ENCODE results near the gene ZNF688. TPM values are rescaled to one million over a fixed set of nuclear protein-coding genes. Genes with fewer than 3 reads are reported as not detected.
A peak's percentile ranks its signal among the peaks of the same experiment; 100 is the strongest.

Gene ZNF688
- total RNA-seq, 1 experiment from 2014 or later = 11.8 TPM

DNA sequence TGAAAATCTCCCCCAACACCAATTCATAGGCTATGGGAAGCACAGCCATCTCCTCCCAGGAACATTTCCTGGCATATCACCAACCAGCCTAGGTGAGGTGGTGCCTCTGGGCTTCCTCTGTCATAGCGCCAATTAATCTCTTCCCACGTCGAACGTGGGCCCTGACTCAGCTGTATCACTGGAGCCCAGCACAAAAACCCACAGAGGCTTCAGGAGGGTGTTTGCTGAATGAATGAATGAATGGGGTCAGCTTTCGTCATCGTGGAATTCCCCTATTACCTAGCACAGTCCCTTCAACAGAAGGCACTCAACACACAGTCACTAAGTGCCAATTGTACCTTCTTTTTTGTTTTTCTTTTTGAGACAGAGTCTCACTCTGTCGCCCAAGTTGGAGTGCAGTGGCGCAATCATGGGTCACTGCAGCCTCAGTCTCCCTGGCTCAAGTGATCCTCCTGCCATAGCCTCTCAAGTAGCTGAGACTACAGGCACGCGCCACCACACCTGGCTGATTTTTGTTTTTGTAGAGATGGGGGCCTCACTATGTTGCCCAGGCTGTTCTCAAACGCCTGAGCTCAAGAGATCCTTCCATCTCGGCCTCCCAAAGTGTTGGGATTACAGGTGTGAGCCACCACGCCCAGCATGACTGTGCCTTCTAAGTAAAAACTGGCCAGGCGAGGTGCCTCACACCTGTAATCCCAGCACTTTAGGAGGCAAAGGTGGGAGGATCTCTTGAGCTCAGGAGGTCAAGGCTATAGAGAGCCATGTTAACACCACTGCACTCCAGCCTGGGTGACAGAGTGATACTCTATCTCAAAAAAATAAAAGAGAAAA, 4.1 kb downstream of the ZNF688 start:
- DNase-seq = peak; percentile 18
- H3K4me3 Mint-ChIP-seq (ENCODE audit: low read depth, unreplicated experiment) = no peak overlapping the region
- H3K36me3 Mint-ChIP-seq (ENCODE audit: insufficient read depth, unreplicated experiment) = peaks cover 18% of the 10 kb centered on the region
- H3K4me1 Mint-ChIP-seq (ENCODE audit: low read depth, unreplicated experiment) = peaks cover 23% of the 10 kb centered on the region
- peak overlapping the region; percentile 28 for H3K27ac Mint-ChIP-seq (ENCODE audit: unreplicated experiment)
- no peaks in the 10 kb centered on the region for H3K9me3 Mint-ChIP-seq (ENCODE audit: low read depth, unreplicated experiment)
- H3K27me3 Mint-ChIP-seq (ENCODE audit: unreplicated experiment) = peaks cover 11% of the 10 kb centered on the region
- no TSS peak for BruUV-seq (replicated peaks)
- intact Hi-C loops (cut with micrococcal nuclease; ENCODE audit: unreplicated experiment) = no loop called here
- CTCF ChIA-PET = interaction anchor here (0.7 kb wide), 1 partner anchor 70 kb away, joined by 7 read pairs; no protein-coding TSS in a partner anchor
- TF ChIP-seq, protein P1, sequence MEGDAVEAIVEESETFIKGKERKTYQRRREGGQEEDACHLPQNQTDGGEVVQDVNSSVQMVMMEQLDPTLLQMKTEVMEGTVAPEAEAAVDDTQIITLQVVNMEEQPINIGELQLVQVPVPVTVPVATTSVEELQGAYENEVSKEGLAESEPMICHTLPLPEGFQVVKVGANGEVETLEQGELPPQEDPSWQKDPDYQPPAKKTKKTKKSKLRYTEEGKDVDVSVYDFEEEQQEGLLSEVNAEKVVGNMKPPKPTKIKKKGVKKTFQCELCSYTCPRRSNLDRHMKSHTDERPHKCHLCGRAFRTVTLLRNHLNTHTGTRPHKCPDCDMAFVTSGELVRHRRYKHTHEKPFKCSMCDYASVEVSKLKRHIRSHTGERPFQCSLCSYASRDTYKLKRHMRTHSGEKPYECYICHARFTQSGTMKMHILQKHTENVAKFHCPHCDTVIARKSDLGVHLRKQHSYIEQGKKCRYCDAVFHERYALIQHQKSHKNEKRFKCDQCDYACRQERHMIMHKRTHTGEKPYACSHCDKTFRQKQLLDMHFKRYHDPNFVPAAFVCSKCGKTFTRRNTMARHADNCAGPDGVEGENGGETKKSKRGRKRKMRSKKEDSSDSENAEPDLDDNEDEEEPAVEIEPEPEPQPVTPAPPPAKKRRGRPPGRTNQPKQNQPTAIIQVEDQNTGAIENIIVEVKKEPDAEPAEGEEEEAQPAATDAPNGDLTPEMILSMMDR (IDR thresholded peaks at IDR 0.05; ENCODE audit: unreplicated experiment) = no peak

DNA sequence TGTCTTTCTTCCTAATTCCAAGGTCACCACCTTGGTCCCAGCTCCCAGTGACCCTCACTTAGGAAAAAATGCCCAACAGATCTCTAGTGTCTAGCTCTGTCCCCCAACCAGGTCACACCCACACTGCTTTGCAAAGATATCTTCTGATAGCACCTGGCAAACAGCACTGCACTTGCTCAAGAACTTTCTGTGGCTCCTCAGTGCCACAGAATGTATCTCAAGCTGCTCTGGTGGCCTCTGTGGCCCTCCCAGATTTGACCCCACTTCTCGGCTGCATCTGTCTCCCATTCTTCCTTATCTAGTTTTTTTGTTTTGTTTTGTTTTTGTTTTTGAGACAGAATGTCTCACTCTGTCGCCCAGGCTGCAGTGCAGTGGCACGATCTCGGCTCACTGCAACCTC, 5.0 kb downstream of the ZNF688 start:
- Mint-ChIP-seq H3K4me1 (ENCODE audit: low read depth, unreplicated experiment) (peaks cover 17% of the 10 kb centered on the region), H3K9me3 (ENCODE audit: low read depth, unreplicated experiment) (no peaks in the 10 kb centered on the region), H3K27me3 (ENCODE audit: unreplicated experiment) (peaks cover 11% of the 10 kb centered on the region), H3K36me3 (ENCODE audit: insufficient read depth, unreplicated experiment) (peaks cover 13% of the 10 kb centered on the region), H3K27ac (ENCODE audit: unreplicated experiment) (peak overlapping the region; percentile 28), H3K4me3 (ENCODE audit: low read depth, unreplicated experiment) (no peak overlapping the region)
- intact Hi-C loops (cut with micrococcal nuclease; ENCODE audit: unreplicated experiment) = no loop called here
- DNase-seq = no peak
- TF ChIP-seq, protein P1 (IDR thresholded peaks at IDR 0.05; ENCODE audit: unreplicated experiment) = no peak
- BruUV-seq (replicated peaks) = no TSS peak
- CTCF ChIA-PET = no interaction called here

DNA sequence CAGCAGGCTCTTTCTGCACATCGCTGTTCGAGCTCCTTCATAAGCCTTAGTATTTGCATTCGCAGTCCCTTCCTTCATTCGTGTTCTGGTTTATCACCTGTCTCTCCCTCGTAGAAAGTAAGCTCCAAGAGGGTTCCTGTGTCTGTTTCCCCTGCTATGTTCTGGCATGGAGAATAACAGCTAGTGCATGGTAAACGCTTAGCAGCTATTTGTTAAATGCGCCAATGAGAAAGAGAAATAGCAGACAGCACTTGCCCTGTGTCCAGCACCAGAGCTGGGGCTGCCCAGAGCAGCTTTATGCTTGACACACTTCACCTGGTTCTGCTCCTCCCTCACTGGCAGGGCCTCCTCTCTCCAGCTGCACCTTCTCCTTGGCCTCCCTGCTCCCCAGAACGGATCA, 5.5 kb downstream of the ZNF688 start:
- Mint-ChIP-seq H3K4me1 (ENCODE audit: low read depth, unreplicated experiment) (peaks cover 22% of the 10 kb centered on the region), H3K27me3 (ENCODE audit: unreplicated experiment) (peaks cover 11% of the 10 kb centered on the region), H3K27ac (ENCODE audit: unreplicated experiment) (no peak overlapping the region), H3K36me3 (ENCODE audit: insufficient read depth, unreplicated experiment) (peaks cover 13% of the 10 kb centered on the region), H3K9me3 (ENCODE audit: low read depth, unreplicated experiment) (no peaks in the 10 kb centered on the region), H3K4me3 (ENCODE audit: low read depth, unreplicated experiment) (no peak overlapping the region)
- intact Hi-C loops (cut with micrococcal nuclease; ENCODE audit: unreplicated experiment) = no loop called here
- no peak for DNase-seq
- BruUV-seq (replicated peaks) = no TSS peak
- CTCF ChIA-PET = interaction anchor here (0.7 to 1.1 kb wide), 3 partner anchors 127 to 225 kb away, joined by 3 to 5 read pairs (median 5); partner anchors contain the start of gene DCTPP1
- TF ChIP-seq, protein P1 (IDR thresholded peaks at IDR 0.05; ENCODE audit: unreplicated experiment) = no peak

DNA sequence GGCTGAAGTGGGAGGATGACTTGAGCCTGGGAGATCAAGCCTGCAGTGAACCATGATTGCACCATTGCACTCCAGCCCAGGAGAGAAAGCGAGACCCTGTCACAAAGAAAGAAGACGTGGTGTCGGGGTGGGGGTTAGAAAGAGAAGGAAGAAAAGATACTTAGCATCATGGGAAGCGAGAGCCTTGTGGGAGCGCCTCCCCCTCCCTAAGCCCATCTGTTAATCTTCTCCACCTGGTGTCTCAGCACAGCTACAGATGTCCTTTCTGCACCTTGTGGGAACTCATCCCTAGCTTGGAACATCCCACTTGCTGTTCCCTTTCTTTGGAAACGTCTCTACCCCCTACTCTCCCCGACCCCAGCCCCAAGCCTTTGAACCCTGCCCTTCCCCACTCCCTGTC, 6.0 kb downstream of the ZNF688 start:
- peaks cover 25% of the 10 kb centered on the region for H3K4me1 Mint-ChIP-seq (ENCODE audit: low read depth, unreplicated experiment)
- intact Hi-C loops (cut with micrococcal nuclease; ENCODE audit: unreplicated experiment) = no loop called here
- no peaks in the 10 kb centered on the region for H3K9me3 Mint-ChIP-seq (ENCODE audit: low read depth, unreplicated experiment)
- H3K27ac Mint-ChIP-seq (ENCODE audit: unreplicated experiment) = no peak overlapping the region
- TF ChIP-seq, protein P1 (IDR thresholded peaks at IDR 0.05; ENCODE audit: unreplicated experiment) = no peak
- CTCF ChIA-PET = interaction anchor here (0.7 to 1.1 kb wide), 3 partner anchors 128 to 224 kb away, joined by 3 to 5 read pairs (median 5); partner anchors contain the start of gene DCTPP1
- peaks cover 11% of the 10 kb centered on the region for H3K27me3 Mint-ChIP-seq (ENCODE audit: unreplicated experiment)
- no peak for DNase-seq
- BruUV-seq (replicated peaks) = no TSS peak
- peaks cover 10% of the 10 kb centered on the region for H3K36me3 Mint-ChIP-seq (ENCODE audit: insufficient read depth, unreplicated experiment)
- H3K4me3 Mint-ChIP-seq (ENCODE audit: low read depth, unreplicated experiment) = no peak overlapping the region

Data from Calu3 (cell line).